Myocyte (in vitro differentiated cells): ENCODE data around the gene NOM1. TPM values are rescaled to one million over a fixed set of nuclear protein-coding genes. Genes with fewer than 3 reads are reported as not detected.

Experiments used
- DNase-seq: peaks from one replicate; pipeline ENCODE4 v3.0.0-alpha.2; 2012; ENCODE audit warnings: low read depth
- total RNA-seq: library from RNA; depleted of rRNA; stranded (reverse); fragments of >200 nt; gene quantifications from 2 replicates; pipeline ENCODE4 v1.2.3, GENCODE V29; 2014

NOM1 gene
- total RNA-seq, 1 donor from 2014 or later = 16.0 TPM

DNA sequence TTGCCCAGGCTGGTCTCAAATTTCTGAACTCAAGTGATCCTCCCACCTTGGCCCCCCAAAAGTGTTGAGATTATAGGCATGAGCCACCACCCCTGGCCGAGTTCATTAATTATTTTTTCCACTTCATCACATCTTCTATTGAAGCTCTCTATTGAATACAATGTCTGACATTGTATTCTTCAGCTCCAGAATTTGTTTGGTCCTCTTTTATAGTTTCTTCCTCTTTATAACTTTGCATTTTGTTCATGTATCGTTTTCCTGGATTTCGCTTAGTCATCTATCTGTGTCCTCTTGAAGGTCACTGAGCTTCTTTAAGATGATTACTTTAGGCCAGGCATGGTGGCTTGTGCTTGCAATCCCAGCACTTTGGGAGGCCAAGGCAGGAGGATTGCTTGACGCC, 30.2 kb downstream of the NOM1 start:
- DNase-seq = no peak

GRCh38 chr7:156984174-156984891, 34.8 kb downstream of the NOM1 start:
- DNase-seq = peak; percentile 47

- no peak for DNase-seq
These were observed 35.8 kb downstream of the NOM1 start for GRCh38 chr7:156985101-156985992.

- no peak for DNase-seq
These were observed 36.9 kb downstream of the NOM1 start for GRCh38 chr7:156986378-156986777.

DNA sequence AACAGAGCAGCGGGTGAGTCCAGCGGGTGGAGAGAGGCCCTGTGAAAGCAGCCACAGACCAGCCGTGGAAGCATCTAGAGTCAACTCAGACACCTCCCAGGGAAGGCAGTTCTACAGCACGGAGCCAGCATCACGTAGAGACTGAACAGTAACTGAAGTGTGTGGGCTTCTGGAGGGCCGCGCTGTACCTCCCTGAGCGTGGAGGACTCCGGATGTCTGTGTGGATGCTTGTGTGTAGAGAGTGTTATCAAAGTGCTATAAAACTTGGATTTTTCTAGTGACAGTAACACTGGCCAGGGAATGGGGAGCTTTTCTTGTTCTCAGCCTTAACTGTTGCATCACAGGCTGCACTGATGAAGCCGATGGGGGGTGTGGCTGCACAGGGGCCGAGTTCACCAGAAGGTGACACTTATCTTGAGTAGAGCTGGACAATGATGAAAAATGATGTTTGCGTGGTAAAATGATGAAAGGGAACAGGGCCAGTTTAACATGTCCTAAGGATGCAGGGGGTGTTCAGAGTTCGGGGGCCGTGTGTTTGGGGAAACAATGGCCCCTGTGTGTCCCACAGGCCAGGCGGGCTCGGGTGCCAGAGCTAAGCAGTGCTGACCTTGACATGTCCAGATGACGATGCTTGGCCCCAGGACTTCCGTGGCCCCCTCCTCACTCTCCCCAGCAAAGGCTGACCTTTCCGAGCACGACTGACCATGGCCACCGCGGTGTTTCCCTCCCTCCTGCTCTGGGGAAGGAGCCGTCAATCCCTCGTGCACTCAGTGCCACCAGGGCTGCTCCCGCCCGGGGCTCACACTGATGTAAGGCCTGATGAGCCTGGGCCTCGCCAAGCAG, 39.1 kb downstream of the NOM1 start:
- no peak for DNase-seq

DNA sequence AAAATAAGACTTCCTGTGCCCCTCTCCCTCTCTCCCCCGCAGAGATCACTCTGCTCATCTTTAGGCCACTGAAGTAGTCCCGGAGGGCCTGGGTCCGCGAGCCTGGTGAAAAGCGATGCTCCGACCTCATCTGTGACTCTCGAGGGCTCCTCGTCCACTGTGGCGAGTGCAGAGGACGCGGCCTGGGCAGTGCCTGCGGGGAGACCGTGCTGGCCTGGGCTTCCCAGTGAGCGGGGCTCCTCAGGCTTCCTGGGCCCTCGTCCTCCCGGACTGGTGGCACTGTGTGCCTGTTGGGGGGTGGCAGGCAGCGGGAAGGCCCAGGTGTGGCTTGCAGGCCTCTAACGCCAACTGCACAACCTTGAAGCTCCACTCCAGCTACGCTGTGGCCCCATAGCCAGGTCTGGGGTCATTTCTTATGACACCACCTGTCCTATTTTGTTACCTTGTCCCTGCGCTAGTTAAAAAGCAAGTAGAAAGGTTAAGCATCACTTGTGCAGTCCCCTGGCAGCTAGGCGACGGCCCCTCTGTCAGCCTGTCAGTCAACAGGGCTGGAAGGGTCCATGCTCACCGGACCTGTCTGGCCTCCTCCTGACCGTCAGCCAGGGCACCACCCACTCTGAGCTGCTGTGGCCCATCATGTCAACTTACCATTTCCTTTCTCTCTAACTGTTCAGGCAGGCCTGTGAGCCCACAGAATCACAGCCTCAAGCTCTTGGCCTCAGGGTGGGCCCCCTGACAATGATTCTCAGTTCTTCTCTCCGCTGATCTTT, 40.4 kb downstream of the NOM1 start:
- no peak for DNase-seq

DNA sequence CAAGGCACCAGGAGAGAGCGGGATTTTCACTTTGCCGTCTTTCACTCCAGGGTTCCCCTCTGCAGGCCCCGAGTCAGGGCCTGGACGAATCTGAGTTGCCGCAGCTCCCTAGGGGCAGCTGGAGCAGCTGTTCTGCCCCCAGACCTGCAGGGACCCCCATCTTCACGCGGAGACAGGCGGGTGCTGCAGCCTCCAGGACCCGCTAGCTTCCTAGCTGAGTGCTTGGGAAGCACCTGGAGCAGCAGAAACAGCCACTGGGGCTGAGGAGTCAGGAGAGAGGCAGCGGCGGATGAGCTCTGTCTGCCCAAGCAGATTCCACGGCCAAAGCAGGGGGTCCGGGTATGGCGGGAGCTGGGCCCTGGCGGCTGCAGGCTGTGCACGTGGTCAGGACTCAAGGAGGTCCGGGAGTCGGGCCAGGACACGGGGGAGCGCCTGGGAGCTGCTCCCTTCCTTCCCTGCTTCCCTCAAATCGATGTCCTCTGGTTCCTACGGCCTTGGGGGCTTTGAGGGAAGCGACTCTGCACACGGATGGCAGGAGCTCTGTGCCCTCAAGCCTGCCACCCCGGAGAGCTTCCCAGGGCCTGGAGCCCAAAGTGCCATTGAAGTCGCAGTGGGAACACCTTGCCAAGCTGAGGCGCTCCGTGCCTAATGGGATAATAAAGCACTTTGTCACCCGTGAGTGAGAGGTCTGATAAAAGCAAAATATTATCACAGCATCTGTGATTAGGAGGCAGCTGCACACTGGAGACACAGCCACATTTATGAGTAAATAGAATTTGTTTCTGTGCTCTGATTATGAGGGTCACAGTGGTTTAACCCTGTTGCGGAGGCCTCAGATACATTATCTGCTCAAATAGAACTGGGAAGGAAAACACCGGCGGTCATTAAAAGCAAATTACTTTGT, 43.8 kb downstream of the NOM1 start:
- no peak for DNase-seq

DNA sequence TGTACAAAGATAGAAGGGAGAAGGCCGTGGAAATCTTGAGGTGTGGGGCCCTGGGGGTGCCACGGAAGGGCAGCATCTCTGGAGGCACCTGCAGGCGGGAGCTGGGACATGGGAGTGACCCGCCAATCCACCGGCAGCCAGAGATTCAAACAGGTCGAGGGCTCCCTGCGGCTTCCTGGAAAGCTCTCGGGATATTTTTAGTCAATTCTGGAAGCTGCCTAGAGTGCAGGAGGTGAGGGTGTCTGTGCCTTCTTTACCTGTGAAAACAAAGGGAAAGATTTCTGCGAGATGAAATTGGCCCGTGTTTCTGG, 44.4 kb downstream of the NOM1 start:
- DNase-seq = no peak

DNA sequence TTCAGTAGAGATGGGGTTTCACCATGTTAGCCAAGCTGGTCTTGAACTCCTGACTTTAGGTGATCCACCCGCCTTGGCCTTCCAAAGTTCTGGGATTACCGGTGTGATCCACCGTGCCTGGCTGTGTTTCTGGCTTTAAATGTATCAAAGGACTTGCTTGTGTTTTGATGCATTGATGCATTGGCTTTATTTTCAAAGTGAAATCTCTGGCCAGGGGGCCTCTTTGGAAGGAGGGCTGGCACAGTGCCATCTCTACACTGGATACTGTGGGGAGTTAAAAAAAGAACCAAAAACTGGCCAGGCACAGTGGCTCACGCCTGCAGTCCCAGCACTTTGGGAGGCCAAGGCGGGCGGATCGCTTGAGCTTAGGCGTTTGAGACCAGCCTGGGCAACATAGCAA, 44.9 kb downstream of the NOM1 start:
- no peak for DNase-seq

- no peak for DNase-seq
These were observed 49.8 kb downstream of the NOM1 start for GRCh38 chr7:156998988-156999957.

- DNase-seq = no peak
These were observed 50.6 kb downstream of the NOM1 start for GRCh38 chr7:156999958-157000726.

GRCh38 chr7:157000741-157001653, 51.5 kb downstream of the NOM1 start:
- DNase-seq = no peak

GRCh38 chr7:157001920-157002818, 52.7 kb downstream of the NOM1 start:
- no peak for DNase-seq

- DNase-seq = no peak
These were observed 53.4 kb downstream of the NOM1 start for GRCh38 chr7:157002819-157003421.

GRCh38 chr7:157003445-157003755, 53.9 kb downstream of the NOM1 start:
- no peak for DNase-seq
